MM.1S (cell line): ENCODE results near the gene GNAQ.

Experiments
- DNase-seq: peaks from one replicate; pipeline ENCODE4 v3.0.0-alpha.2; 2015
- H2AFZ ChIP-seq: fragments of 300-600 bp; sonication (generic); 2 replicates; pipeline ENCODE4 v1.6.0; 2016; ENCODE audit warnings: antibody characterized with exemption, low read length
- H3F3A ChIP-seq: fragments of 300-600 bp; sonication (generic); 2 replicates; pipeline ENCODE4 v1.6.1; 2016; ENCODE audit warnings: mild to moderate bottlenecking, antibody characterized with exemption, low read length, moderate library complexity, mixed read lengths; ENCODE audit not compliant: insufficient read depth
- H3K27ac ChIP-seq: fragments of 300-600 bp; sonication (generic); 2 replicates; pipeline ENCODE4 v1.5.1; 2016; ENCODE audit warnings: mild to moderate bottlenecking, low read length
- H3K27me3 ChIP-seq: fragments of 300-600 bp; sonication (generic); replicated peaks from 2 replicates; pipeline ENCODE4 v1.6.0; 2016; ENCODE audit warnings: low read length; ENCODE audit not compliant: insufficient read depth
- H3K36me3 ChIP-seq: fragments of 300-600 bp; sonication (generic); replicated peaks from 2 replicates; pipeline ENCODE4 v1.6.1; 2016; ENCODE audit warnings: mild to moderate bottlenecking, low read length, mixed read lengths; ENCODE audit not compliant: insufficient read depth
- H3K4me1 ChIP-seq: fragments of 300-600 bp; sonication (generic); 2 replicates; pipeline ENCODE4 v1.6.1; 2016; ENCODE audit warnings: low read length, mixed read lengths
- H3K4me2 ChIP-seq: fragments of 300-600 bp; sonication (generic); 2 replicates; pipeline ENCODE4 v1.6.0; 2016; ENCODE audit warnings: low read depth, low read length
- H3K4me3 ChIP-seq: fragments of 300-600 bp; sonication (generic); 2 replicates; pipeline ENCODE4 v1.5.1; 2016; ENCODE audit warnings: low read length, mixed read lengths
- H3K79me2 ChIP-seq: fragments of 300-600 bp; sonication (generic); 2 replicates; pipeline ENCODE4 v1.6.1; 2016; ENCODE audit warnings: mixed run types, low read length, mixed read lengths
- H3K9ac ChIP-seq: fragments of 300-600 bp; sonication (generic); 2 replicates; pipeline ENCODE4 v1.6.1; 2016; ENCODE audit warnings: low read length, mixed read lengths
- H3K9me2 ChIP-seq: fragments of 300-600 bp; sonication (generic); replicated peaks from 2 replicates; pipeline ENCODE4 v1.6.1; 2016; ENCODE audit warnings: mild to moderate bottlenecking, low read length, mixed read lengths; ENCODE audit not compliant: insufficient read depth
- H3K9me3 ChIP-seq: fragments of 300-600 bp; sonication (generic); replicated peaks from 2 replicates; pipeline ENCODE4 v1.6.1; 2016; ENCODE audit warnings: mild to moderate bottlenecking, low read length, mixed read lengths; ENCODE audit not compliant: insufficient read depth
- H4K20me1 ChIP-seq: fragments of 300-600 bp; sonication (generic); 2 replicates; pipeline ENCODE4 v1.6.1; 2016; ENCODE audit warnings: mild to moderate bottlenecking, low read length, moderate library complexity, mixed read lengths; ENCODE audit not compliant: insufficient read depth
- EZH2 ChIP-seq: fragments of 300-600 bp; sonication (generic); optimal IDR thresholded peaks from 2 replicates; pipeline ENCODE3; 2017; ENCODE audit warnings: low read depth, mild to moderate bottlenecking, antibody characterized with exemption, low read length, mixed read lengths
- EZH2phosphoT487 ChIP-seq: fragments of 300-600 bp; sonication (generic); IDR thresholded peaks from 2 replicates; pipeline ENCODE4 v1.6.1; 2018; ENCODE audit warnings: antibody characterized with exemption, low read length
- TF ChIP-seq, protein P1 (sequence below): fragments of 300-600 bp; sonication (generic); IDR thresholded peaks from 2 replicates; pipeline ENCODE4 v1.5.1; 2016; ENCODE audit warnings: antibody characterized with exemption, low read length, mixed read lengths

Gene GNAQ

DNA sequence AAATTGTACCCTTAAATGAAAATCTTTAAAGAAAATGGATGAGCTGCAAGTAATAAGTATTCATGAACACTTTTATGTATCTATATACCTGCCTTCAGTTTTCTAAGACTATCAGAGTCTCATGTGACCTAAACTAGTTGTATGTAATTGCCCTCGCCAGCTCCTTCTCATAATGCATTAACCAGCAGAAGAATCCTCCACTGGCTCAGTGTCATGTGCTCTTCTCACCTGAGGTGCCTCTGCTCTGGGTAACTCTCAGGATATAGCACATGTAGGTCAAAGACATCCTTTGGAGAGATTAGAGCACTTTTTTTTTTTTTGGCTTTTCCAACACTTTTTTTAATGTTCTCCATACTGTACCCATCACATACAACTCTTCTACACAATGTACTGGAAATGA is 199.8 kb downstream of the GNAQ start:
- DNase-seq = no peak
- H3K4me1 ChIP-seq = peaks cover 11% of the 10 kb centered on the region
- no peak overlapping the region for H3K4me3 ChIP-seq
- no peaks in the 10 kb centered on the region for H4K20me1 ChIP-seq
- H3K9me2 ChIP-seq = no peaks in the 10 kb centered on the region
- H2AFZ ChIP-seq = no peak overlapping the region
- H3K9me3 ChIP-seq = no peaks in the 10 kb centered on the region
- H3K4me2 ChIP-seq = no peak overlapping the region
- no peak overlapping the region for H3K9ac ChIP-seq
- no peak for TF ChIP-seq EZH2phosphoT487
- no peak for TF ChIP-seq EZH2
- H3F3A ChIP-seq = no peaks in the 10 kb centered on the region; the same call in 1 of the 2 replicates
- no peak overlapping the region for H3K27ac ChIP-seq
- no peaks in the 10 kb centered on the region for H3K36me3 ChIP-seq
- no peaks in the 10 kb centered on the region for H3K79me2 ChIP-seq
- no peaks in the 10 kb centered on the region for H3K27me3 ChIP-seq

DNA sequence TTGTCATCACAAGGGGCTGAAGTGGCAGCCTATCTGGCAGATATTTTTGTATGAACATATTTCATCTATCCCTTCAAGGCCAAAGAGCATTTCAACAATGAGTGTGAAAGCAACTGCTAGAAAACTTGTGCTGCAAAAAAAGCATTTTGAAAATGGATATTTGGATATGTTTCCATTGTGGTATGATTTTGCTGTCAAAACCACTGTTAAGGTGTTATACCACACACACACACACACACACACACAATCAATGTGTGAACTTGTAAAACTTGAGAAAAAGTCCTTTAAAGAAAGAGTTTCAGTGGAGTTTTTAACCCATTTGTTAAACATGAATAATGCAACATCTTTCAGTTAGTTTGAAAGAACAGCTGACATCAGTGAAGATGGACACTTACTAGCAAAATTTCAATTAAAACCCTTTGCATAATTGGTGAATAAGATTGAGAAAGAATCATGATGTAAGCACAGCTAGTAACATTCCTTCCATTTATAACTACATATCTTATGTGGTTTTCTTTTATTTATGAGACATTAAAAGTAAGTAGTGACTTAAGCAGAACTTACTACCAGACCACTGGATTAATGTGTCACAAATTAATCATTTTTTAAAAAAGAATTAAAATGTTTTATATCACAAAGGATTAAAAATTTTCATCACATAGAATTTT is 200.9 kb downstream of the GNAQ start:
- Histone ChIP-seq H3K9me2 (no peaks in the 10 kb centered on the region), H3F3A (no peaks in the 10 kb centered on the region; the same call in 1 of the 2 replicates), H3K9ac (no peak overlapping the region), H3K36me3 (no peaks in the 10 kb centered on the region), H3K9me3 (no peaks in the 10 kb centered on the region), H3K27ac (no peak overlapping the region), H3K4me1 (peaks cover 18% of the 10 kb centered on the region), H3K4me3 (no peak overlapping the region), H3K4me2 (no peak overlapping the region), H4K20me1 (no peaks in the 10 kb centered on the region), H3K27me3 (no peaks in the 10 kb centered on the region), H2AFZ (no peak overlapping the region), H3K79me2 (no peaks in the 10 kb centered on the region)
- TF ChIP-seq, protein P1, sequence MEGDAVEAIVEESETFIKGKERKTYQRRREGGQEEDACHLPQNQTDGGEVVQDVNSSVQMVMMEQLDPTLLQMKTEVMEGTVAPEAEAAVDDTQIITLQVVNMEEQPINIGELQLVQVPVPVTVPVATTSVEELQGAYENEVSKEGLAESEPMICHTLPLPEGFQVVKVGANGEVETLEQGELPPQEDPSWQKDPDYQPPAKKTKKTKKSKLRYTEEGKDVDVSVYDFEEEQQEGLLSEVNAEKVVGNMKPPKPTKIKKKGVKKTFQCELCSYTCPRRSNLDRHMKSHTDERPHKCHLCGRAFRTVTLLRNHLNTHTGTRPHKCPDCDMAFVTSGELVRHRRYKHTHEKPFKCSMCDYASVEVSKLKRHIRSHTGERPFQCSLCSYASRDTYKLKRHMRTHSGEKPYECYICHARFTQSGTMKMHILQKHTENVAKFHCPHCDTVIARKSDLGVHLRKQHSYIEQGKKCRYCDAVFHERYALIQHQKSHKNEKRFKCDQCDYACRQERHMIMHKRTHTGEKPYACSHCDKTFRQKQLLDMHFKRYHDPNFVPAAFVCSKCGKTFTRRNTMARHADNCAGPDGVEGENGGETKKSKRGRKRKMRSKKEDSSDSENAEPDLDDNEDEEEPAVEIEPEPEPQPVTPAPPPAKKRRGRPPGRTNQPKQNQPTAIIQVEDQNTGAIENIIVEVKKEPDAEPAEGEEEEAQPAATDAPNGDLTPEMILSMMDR = no peak
- no peak for TF ChIP-seq EZH2phosphoT487
- TF ChIP-seq EZH2 = no peak
- DNase-seq = no peak

DNA sequence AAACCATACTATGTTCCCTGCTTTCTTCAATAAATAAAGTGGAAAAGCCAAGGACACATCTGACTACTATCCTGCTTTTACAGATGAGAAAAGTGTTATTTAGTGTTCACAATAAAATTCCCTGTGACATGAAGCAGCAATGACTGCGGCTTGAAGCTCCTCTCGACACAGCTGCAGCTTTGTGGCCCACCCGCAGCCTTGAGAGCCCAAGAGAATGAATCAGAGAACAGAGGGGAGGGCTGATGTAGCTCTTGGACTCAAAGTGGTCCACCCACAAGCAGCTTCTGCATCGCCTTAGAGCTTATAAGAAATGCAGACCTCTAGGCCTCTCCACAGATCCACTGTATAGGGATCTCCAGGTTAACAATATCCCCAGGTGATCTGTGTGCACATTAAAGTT is 202.2 kb downstream of the GNAQ start:
- TF ChIP-seq EZH2phosphoT487 (no peak), EZH2 (no peak)
- TF ChIP-seq, protein P1 = no peak
- H3K4me1 ChIP-seq = peaks cover 18% of the 10 kb centered on the region

More for the DNA sequence above, 202.2 kb downstream of the GNAQ start:
- Histone ChIP-seq H3K36me3 (no peaks in the 10 kb centered on the region), H3K9ac (no peak overlapping the region), H3K4me2 (no peak overlapping the region), H4K20me1 (no peaks in the 10 kb centered on the region), H3K27me3 (no peaks in the 10 kb centered on the region), H3K9me2 (no peaks in the 10 kb centered on the region), H3K9me3 (no peaks in the 10 kb centered on the region; the same call in 1 of the 2 replicates), H3K79me2 (no peaks in the 10 kb centered on the region), H3K27ac (no peak overlapping the region), H3F3A (no peaks in the 10 kb centered on the region; the same call in 1 of the 2 replicates), H3K4me3 (no peak overlapping the region), H2AFZ (no peak overlapping the region)
- no peak for DNase-seq
